GM19395 (cell line): ENCODE results near the gene KDM2A.
"Not testable (repeated sequence)": the region's sequence is repeated elsewhere in the genome, so short reads cannot be mapped to it uniquely, and the experiment has no call there.

Source experiments
- ATAC-seq: cut with Tn5 transposase; IDR thresholded peaks from one replicate; pipeline ENCODE4 v1.9.1; 2021; ENCODE audit warnings: mild to moderate bottlenecking, moderate library complexity; ENCODE audit not compliant: unreplicated experiment

KDM2A gene

DNA sequence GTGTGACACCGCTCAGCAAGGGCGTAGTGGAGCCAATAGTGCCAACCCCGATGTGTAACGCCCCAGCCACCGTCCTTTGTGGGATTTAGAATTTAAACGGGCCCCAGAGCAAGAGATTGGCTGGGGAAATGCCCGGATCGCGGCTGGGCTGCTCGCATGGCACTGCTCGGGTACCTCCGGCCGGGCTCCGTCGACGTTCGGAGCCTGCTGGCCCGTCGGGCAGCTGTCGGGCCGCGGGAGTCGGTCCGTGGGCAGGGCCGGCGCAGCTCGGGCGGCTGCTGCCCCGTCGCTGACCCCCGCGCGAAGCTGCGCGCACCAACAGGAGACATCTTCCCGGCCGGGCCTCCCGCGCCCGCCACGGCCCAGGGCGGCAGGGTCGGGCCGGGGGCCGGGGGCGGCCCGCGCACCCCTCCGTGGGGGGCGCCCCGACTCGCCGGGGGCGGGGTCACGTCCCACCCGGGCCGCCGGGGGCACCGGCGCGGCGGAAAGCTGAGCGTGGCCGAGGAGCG lies 1.3 kb upstream of the KDM2A start:
- no peak for ATAC-seq

DNA sequence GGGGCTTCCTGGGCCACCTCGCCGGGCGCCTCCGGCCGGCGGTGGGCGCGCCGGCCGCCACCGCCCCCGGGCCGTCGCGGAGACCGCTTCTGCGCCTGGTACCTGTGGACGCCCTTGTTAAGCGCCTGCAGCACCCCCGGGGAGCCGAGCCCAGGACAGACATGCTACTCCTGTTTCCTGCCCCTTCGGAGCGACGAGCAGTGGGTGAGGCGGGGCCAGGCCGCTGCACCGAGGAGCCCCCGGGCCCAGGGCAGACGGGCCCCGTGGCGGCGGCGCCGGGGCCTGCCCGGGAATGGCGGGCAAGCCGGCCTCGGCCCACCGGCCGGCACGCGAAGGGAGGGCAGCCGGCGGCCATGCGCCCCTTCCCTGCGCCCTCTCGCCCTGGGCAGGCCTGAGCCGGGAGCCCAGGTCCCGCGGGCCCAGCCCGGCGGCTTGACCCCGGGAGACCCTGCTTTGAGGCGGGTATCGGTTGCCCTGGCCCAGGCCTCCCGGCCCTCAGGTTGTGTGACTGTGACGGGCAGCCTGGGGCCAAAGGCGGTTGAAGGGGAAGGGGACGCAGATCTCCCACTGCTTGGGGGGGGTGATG lies 789 bp upstream of the KDM2A start:
- no peak for ATAC-seq

DNA sequence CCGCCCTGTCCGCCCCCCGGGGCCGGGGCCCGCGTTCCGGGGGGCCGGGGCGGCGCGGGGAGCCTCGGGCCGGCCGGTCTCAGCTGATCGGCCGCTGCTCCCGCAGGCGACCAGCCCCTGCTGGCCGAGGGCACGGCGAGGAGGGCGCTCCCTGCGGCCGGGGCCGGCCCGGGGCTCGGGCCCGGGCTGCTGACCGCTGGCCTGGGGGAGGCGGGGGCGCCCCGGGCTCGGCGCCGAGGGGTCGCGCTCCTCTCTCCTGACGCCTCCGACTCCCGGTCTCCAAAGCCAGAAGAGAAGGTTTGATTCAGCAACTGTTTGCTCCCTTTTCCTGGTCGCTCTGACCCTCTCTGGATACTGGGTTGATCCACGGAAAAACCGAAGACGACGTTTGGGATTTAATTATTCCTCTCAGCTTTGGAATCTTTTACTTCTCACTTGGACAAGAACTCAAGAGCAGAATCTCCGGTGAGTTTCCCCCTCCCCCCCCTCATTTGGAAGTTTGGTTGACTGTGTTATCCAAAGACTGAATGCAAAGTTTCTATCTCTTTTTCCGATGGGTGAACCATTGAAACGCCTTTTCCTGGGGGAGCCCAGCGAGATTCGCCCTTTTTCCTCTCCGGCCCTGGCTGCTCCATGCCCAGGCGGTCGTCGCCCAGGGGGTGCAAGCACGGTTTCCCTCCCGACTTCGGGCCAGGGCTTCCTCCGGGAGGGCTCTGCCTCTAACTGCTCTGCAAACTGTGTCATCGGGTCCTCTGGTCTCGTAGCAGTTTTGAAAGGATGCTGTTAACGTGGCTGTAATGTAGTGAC lies 725 bp downstream of the KDM2A start:
- peak; percentile 23 for ATAC-seq

DNA sequence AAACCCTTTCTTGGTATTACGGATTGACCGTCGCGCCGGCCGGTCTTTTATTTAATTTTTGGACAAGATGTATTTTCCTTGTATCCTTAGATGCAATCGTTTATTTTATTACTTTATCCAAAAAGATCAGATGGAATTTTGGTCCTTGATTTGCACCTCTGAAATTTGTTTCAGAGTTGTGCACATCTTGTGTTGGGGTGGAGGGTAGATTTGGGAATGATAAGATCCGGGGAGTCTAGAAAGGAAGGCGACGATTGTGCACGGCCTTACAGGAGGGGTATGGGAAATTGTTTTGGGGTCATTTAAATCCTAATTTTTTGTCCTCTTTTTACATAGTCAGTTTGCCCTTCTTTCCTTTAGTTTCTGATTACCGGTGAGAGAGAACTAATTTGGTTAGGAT lies 1.4 kb downstream of the KDM2A start:
- ATAC-seq, result no peak

DNA sequence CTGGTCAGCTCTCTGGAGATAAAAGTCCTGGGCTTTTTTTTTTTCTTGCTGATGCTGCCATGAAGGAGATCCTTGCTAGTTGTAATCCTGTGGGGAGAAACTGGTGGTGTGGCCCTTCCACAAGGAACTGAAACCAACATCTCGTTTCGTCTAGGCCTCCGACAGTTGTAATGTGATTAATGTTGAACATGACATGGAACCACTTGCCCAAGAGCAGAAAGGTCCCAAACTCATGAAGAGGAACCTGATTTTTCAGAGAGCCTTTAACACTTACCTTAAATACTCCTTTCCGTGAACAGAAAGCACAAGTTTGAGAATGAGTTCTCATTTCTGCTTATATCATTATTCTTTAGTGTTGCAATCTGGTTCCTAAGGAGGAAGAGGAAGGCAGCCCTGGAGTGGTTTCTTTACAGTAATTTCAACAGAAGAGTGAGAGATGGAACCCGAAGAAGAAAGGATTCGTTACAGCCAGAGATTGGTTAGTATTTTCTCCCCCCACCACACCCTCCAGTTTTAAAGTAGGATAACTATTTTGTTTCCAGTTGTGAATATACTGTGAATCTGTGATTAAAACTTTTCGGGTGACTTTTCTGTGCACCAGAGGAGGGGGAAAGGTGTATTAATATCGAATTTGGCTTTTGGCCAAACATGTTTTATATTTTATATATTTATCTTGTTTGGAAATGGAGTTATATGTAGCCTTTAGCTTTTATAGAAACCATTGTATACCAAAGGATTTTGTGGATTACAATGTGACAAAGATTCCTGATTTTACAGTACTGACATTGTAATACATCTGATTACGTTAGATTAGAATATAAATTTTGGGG lies 2.0 kb downstream of the KDM2A start:
- ATAC-seq, result no peak

DNA sequence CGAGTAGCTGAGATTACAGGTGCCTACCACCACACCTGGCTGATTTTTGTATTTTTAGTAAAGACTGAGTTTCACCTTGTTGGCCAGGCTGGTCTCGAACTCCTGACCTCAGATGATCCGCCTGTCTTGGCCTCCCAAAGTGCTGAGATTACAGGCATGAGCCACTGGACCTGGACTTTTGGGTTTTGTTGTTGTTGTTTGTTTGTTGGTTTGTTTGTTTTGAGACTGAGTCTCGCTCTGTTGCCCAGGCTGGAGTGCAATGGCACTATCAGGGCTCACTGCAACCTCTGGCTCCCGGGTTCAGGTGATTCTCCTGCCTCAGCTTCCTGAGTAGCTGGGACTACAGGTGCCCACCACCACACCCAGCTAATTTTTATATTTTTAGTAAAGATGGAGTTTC lies 4.7 kb downstream of the KDM2A start:
- not testable (repeated sequence) for ATAC-seq

DNA sequence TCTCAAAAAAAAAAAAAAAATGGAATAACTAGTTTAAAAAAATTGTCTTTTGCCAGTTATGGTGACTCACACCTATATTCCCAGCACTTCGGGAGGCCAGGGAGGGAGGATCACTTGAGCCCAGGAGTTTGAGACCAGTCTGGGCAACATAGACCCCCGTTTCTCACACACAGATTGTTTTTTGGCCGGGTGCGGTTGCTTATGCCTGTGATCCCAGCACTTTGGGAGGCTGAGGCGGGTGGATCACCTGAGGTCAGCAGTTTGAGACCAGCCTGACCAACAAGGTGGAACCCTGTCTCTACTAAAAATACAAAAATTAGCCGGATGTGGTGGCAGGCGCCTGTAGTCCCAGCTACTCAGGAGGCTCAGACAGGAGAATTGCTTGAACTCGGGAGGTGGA lies 7.2 kb downstream of the KDM2A start:
- ATAC-seq, result not testable (repeated sequence)

DNA sequence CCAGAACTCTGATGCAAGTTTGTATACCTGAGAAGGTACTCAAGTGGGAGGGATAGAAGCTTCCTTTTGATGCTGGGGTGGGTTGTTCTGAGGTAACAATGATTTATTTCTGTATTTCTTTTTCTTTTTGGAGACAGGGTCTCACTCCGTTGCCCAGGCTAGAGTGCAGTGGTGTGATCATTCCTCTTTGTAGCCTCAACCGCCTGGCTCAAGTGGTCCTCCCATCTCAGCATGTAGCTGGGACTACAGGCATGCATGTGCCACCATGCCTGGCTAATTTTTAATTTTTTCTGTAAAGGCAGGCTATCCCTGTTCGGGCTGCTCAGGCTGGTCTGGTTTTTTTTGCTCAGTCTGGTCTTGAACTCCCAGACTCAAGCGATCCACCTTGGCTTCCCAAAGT lies 7.9 kb downstream of the KDM2A start:
- ATAC-seq, result no peak

DNA sequence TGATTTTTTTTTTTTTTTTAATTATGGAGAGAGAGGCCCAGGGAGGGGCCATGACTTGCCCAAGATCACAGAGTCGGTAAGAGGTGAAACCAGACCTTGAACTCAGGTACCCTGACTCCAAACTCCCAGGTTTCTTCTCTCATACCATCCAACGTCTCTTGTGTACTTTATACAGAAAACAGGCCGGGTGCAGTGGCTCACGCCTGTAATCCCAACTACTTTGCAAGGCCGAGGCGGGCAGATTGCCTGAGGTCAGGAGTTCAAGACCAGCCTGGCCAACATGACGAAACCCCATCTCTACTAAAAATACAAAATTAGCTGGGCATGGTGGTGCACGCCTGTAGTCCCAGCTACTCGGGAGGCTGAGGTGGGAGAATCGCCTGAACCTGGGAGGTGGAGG lies 11.8 kb downstream of the KDM2A start:
- ATAC-seq, result not testable (repeated sequence)

DNA sequence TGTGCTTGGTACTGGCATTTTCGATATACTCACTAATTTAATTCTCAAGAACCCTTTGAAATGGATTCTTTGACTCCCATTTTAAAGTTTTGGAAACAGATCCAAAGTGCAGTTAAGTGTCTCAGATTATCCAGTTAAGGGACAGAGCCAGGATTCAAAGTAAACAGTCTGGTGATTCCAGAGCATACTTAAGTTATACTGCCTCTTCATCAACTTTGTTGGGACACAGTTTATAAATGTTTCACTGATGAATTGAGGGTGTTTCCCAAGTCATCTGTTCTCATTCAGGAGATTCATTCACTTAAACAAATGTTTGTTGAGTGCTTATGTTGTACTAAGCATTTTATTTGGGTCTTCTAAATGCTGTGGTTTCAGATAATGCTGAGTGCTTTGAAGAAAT lies 17.1 kb downstream of the KDM2A start:
- ATAC-seq, result no peak

DNA sequence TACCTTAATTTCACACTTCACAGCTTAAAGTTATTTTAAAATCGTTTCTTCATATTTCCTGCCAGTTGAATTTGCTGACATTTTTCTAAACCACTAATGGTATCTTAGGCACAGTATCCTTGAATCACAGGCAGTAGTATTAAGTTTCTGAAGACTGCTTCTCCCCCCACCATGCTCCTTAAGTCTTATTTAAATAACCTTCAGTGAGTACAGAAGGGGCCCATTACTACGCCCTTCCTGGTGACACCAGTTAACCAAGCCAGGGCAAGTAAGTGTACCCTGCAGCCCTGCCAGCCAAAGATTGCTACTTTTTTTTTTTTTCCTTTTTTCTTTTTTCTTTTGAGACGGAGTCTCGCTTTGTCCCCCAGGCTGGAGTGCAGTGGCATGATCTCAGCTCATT lies 19.9 kb downstream of the KDM2A start:
- ATAC-seq, result no peak

DNA sequence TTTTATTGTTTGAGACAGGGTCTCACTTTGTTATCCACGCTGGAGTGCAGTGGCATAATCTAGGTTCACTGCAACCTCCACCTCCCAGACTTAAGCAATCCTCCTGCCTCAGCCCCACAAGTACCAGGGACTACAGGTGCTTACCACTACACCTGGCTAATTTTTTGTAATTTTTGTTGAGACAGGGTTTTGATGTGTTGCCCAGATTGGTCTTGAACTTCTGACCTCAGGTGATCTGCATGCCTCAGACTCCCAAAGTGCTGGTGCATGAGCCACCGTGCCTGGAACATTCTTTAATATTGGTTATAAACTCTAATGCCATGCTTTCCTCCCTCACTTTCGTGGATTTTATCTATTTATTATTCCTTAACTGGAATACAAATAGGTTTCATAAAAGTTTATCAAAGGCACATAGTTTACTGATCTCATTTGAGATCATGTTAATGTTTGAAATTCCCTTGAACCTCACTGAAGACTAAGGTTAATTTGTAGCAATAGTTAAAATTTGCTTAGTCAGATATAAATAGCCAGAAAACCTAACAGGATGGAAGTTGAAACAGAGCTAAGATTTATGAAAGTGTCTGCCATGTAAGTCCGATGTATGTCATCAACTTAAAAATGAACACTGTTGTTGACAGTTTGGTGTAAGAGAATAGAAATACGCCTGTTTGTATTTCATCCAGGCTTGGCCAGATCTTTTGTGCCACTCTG lies 27.6 kb downstream of the KDM2A start:
- no peak for ATAC-seq

DNA sequence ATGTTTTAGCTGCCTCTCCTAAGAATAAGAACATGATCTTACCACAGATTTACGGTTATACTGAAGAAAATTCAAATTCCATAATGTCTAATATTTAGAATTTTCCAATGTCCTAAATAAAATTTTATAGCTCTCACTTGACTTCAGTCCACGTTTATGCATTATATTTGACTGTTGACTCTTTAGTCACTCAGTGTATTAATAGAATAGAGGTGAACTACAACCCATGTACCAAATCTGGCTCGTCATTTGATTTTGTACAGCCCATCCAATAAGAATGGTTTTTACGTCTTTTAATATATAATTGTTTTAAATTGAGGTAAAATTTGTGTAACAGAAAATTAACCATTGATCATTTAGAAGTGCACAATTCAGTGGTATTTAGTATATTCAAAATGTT lies 34.9 kb downstream of the KDM2A start:
- no peak for ATAC-seq

DNA sequence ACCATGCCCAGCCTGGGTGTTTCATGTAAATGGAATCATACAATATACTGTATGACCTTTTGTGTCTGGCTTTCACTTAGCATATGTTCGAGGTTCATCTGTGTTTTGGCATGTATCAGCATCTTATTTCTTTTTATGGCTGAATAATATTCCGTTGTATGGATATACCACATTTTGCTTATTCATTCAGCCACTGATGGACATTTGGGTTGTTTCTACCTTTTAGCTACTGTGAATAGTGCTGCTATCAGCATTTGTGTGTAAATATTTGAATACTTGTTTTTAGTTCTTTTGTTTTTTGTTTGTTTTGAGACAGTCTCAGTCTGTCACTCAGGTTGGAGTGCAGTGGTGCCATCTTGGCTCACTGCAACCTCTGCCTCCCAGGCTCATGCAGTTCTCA lies 35.7 kb downstream of the KDM2A start:
- no peak for ATAC-seq

DNA sequence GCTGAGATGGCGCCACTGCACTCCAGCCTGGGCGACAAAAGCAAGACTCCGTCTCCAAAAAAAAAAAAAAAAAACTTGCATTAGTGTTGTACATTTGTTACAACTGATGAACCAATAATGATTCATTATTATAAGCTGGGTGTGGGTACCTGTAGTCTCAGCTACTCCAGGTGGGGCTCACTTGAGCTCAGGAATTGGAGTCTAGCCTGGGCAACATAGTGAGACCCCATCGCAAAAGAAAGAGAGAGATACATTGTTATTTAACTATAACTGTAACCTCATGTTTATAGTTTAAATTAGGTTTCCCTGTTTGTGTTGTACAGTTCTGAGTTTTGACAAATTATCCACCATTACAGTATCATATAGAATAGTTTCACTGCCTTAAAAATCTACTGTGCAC lies 38.6 kb downstream of the KDM2A start:
- ATAC-seq, result no peak

DNA sequence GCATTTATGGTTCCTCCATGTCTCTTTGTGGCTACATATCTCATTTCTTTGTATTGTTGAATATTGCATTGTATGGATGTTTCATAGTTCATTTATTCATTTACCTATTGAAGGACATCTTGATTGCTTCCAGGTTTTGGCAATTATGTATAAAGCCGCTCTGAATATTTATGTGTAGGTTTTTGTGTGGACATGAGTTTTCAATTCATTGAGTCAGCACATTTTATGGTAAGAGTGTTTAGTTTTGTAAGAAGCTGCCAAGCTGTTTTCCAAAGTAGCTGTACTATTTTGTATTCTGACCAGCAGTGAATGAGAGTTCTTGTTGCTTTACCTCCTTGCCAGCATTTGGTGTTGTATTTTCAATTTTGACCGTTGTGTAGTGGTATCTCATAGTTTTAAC lies 39.2 kb downstream of the KDM2A start:
- ATAC-seq, result no peak

DNA sequence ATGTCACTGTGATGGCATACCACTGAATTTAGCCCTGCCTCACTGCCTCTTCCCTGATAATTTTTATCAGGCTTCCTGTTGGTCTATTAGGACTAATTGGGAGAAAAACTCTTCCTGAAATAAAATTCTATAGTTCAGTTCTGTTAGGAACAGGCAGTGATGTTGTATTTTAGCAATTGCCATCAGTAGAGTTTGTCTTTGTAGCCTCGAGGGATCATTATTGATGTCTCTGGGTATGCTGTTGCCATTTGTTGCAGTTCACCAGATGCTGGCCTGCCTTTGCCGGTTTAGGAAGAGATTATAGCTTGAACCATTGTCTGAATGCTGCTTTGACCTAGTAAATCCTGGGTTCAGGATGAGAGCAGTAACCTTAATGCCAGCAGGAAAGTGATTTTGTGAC lies 41.0 kb downstream of the KDM2A start:
- ATAC-seq, result no peak

DNA sequence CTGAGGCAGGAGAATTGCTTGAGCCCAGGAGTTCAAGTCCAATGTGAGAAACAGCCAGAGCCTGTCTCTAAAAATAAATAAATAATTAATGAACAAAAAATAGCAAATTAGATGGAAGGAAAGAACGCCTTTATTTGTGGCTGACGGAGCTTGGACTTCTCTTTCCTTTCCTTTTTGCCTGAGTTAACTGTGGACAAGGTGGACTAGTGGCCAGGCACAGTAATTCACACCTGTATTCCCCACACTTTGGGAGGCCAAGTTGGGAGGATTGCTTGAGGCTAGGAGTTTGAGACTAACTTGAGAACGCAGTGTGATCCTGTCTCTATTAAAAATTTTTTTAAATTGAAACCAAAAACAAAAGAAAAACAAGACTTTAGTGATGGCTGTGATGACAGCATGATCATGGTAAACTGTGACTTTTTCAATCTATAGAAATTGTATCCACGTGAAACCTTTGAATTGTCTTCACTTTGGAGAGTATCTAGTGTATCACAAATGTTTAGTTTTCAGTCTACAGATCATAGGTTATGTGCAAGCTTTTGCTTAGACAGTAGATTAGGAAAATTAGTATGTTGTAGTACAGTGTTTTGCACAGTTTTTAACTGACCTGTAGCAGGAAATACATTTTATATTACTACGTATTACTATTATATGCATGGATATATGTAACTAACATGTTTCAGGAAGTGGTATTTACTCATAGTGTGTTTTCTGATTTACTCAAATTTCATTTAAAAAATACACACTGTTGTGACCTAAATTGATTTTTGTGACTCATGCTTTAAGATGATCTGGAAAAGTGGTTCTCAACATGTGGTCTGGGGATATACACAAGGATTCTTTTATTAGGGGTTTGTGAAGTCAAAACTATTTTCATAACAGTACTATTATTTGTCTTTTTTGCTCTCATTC lies 42.1 kb downstream of the KDM2A start:
- no peak for ATAC-seq

DNA sequence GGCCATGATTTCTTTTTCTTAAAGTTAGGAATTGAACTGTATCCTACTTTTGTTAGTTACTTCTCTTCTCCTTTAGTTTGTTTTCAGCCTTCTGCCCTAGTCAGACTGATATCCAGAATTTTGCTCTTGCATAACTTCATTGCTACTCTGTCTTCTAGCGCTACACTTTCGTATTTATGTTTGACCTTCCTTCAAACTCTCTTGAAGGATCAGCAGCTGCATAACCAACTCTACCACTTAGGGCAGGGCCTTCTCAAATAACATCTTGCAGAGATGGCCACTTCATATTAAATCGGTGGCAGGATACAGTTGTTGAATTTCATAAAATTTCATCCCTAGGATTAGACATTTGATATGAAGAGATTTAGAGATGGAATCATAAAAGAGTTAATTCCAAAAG lies 43.9 kb downstream of the KDM2A start:
- no peak for ATAC-seq

DNA sequence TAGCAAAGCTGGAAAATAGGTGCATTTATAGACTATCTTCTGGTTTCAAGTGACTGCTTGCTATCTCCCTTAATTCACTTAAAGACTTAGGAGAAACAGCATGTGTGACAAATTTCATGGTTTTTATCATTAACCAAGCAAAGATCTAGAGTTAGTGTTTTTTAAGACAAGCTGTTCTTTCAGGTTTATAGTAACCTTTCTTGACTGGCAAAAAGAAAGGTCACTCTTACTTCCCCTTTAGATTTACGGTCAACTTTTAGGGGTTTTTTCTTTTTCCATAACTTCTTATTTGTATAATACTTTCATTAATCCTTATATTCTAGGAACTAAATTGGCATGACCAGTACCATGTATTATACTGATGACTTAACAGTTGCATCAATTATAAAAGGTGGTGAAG lies 46.6 kb downstream of the KDM2A start:
- ATAC-seq, result no peak
